ENCODE measurements around the gene VTCN1.

DNA sequence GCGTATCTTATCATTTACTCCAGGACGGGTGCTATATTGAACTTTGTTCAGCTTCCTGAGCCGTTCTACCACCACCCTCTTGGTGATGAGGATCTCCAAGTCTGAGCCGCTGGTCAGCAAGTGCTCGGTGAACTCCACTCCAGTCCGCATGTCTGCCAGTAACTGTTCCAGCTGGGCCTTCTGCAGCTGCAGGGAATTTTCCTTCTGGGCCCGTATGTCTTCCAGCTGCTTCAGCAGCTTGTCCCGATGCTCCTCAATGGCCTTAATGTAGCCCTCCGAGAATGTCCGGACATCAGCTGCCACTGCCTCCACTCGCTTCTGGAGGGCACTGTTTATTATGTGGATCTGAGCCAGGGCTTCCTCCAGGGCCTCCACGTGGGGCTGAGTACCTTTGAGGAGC is 92.6 kb downstream of the VTCN1 start:
- no peak for TF ChIP-seq POLR2A (IDR thresholded peaks at IDR 0.05; ENCODE audit: insufficient read depth in 1 of 2, low read depth in 2 of 2, low read length in 2 of 2)
- TF ChIP-seq ZNF780A (CRISPR knock-in tag; IDR thresholded peaks at IDR 0.05): no peak
- no peak for TF ChIP-seq SMARCC2 (IDR thresholded peaks at IDR 0.05)
- TF ChIP-seq, protein P1, sequence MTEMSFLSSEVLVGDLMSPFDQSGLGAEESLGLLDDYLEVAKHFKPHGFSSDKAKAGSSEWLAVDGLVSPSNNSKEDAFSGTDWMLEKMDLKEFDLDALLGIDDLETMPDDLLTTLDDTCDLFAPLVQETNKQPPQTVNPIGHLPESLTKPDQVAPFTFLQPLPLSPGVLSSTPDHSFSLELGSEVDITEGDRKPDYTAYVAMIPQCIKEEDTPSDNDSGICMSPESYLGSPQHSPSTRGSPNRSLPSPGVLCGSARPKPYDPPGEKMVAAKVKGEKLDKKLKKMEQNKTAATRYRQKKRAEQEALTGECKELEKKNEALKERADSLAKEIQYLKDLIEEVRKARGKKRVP (CRISPR knock-in tag; IDR thresholded peaks at IDR 0.05): no peak
- TF ChIP-seq ZNF850 (CRISPR knock-in tag; conservative IDR thresholded peaks at IDR 0.05): no peak

All from HepG2 (cell line).